ENCODE results near the gene DEDD. TPM values are rescaled to one million over a fixed set of nuclear protein-coding genes. Genes with fewer than 3 reads are reported as not detected.

Gene DEDD
- total and polyA plus RNA-seq, 12 donors = 19.7 to 33.0 (median 26.3) TPM

DNA sequence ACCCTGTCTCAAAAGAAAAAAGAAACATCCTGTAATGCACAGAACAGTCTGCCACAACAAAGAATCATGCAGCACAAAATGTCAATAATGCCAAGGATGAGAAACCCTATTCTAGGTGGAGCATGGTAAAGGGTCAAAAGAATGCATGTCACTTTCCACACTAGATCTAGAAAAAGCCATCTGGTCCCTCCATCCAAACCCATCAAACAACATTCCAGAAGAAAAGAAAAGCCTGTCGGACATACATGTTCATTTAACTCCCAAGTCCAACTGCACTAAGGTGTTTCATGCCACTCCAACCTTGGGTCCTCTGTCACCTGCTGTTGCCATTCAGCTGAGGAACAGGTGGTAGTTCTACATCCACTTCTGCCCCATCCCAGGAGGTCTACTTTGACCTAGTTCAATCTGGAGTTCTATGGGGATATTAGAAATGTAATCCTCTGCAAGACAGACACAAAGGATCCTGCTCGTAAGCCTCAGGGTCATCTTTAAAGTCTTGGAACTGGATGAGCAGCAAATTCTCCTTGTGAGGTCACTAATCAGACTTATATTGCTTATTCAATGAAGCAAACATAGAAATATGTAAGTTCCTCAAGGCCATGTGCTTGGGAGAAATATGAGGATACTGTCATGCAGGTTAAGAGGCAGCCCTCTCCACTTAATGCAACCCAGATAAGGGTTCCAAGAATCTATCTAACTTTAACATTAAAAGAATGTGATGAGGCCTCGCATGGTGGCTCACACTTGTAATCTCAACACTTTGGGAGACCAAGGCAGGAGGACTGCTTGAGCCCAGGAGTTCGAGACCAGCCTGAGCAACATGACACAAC, 3.7 kb downstream of the DEDD start:
- H3K27ac ChIP-seq = peak overlapping the region in 1 of 10 donors; percentile 89
- H3K36me3 ChIP-seq = peaks cover 0 to 70% (median 28%) of the 10 kb centered on the region in 9 donors
- no peak overlapping the region for H3K4me3 ChIP-seq
- intact Hi-C loops (cut with DNase I) = loop anchor here in 1 of 10 donors (1.0 kb wide), 1 partner anchor 10 kb away; no protein-coding TSS in a partner anchor
- no peaks in the 10 kb centered on the region for H3K27me3 ChIP-seq
- WGBS, 2 donors = 87 to 88% methylated on average over 4 of the region's 4 CpGs
- DNase-seq (no peak), ATAC-seq (no peak)
- peaks cover 2 to 58% (median 43%) of the 10 kb centered on the region in 9 donors for H3K4me1 ChIP-seq
- TF ChIP-seq, protein P1, sequence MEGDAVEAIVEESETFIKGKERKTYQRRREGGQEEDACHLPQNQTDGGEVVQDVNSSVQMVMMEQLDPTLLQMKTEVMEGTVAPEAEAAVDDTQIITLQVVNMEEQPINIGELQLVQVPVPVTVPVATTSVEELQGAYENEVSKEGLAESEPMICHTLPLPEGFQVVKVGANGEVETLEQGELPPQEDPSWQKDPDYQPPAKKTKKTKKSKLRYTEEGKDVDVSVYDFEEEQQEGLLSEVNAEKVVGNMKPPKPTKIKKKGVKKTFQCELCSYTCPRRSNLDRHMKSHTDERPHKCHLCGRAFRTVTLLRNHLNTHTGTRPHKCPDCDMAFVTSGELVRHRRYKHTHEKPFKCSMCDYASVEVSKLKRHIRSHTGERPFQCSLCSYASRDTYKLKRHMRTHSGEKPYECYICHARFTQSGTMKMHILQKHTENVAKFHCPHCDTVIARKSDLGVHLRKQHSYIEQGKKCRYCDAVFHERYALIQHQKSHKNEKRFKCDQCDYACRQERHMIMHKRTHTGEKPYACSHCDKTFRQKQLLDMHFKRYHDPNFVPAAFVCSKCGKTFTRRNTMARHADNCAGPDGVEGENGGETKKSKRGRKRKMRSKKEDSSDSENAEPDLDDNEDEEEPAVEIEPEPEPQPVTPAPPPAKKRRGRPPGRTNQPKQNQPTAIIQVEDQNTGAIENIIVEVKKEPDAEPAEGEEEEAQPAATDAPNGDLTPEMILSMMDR (IDR thresholded peaks at IDR 0.05) = no peak
- no peaks in the 10 kb centered on the region for H3K9me3 ChIP-seq

DNA sequence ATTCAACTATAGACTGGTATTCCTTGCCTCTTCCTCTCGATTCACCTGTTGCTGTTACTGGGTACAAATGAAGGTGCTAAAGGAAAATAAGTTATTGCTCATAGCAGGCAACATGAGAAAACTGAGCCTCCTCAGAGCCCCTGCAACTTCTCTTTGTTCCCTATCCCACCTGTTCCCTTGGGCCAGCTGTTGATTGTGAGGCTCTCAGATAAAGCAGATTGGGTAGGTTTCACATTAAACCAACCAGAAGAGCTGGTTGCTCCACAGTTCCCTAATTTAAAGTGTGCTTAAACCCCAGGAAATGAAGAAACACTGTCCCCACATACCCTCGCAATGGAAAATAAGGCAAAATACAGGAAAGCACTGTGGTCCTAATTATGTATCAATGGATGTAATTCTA, 4.8 kb downstream of the DEDD start:
- no peak for DNase-seq
- TF ChIP-seq, protein P1 (IDR thresholded peaks at IDR 0.05) = no peak
- Histone ChIP-seq H3K4me1 (peaks cover 0 to 53% (median 39%) of the 10 kb centered on the region in 9 donors), H3K27me3 (no peaks in the 10 kb centered on the region), H3K36me3 (peaks cover 0 to 82% (median 38%) of the 10 kb centered on the region in 9 donors), H3K27ac (peak overlapping the region in 1 of 10 donors; percentile 22), H3K9me3 (no peaks in the 10 kb centered on the region), H3K4me3 (no peak overlapping the region)
- WGBS, 2 donors = 80 to 90% methylated on average over 2 of the region's 2 CpGs
- intact Hi-C loops (cut with DNase I) = loop anchor here in 1 of 10 donors (1.0 kb wide), 1 partner anchor 8 kb away; no protein-coding TSS in a partner anchor
- no peak for ATAC-seq

- Histone ChIP-seq H3K9me3 (no peaks in the 10 kb centered on the region), H3K4me3 (no peak overlapping the region), H3K27me3 (no peaks in the 10 kb centered on the region), H3K27ac (no peak overlapping the region), H3K36me3 (peaks cover 0 to 84% (median 63%) of the 10 kb centered on the region in 9 donors), H3K4me1 (peaks cover 10 to 52% (median 33%) of the 10 kb centered on the region in 9 donors)
- intact Hi-C loops (cut with DNase I) = no loop called here
- WGBS, 2 donors = 83 to 87% methylated on average over 6 of the region's 6 CpGs
- DNase-seq = no peak
- TF ChIP-seq, protein P1 (IDR thresholded peaks at IDR 0.05) = no peak
- ATAC-seq = no peak
Measured at GRCh38 chr1:161122967-161123366, 9.5 kb downstream of the DEDD start.

DNA sequence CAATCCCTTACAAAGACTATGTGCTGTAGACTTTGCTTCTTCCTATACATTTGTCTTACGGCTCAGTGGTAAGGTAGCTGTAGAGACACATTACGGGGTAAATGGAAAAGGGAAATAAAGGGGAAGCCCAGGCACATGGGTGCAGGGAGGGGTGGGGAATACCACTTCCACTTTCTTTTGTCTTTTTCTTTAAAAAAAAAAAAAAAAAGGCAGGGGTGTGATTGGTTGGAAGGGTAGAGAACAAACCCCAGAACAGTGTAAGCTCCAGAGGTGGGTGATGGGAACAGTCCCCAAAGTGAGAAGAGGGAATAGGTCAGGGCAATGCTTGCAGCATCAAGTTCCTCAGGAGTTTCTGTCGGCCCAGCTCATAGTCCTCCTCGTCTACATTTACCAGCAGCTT, 10.6 kb downstream of the DEDD start:
- Histone ChIP-seq H3K9me3 (no peaks in the 10 kb centered on the region), H3K4me3 (no peak overlapping the region), H3K36me3 (peaks cover 0 to 72% (median 52%) of the 10 kb centered on the region in 9 donors), H3K27ac (peak overlapping the region in 1 of 10 donors; percentile 23), H3K4me1 (peaks cover 13 to 46% (median 30%) of the 10 kb centered on the region in 9 donors), H3K27me3 (no peaks in the 10 kb centered on the region)
- ATAC-seq (no peak), DNase-seq (no peak)
- TF ChIP-seq, protein P1 (IDR thresholded peaks at IDR 0.05) = no peak
- 70 to 75% methylated on average over 4 of the region's 4 CpGs for WGBS, 2 donors
- intact Hi-C loops (cut with DNase I) = no loop called here

Data from heart right ventricle (tissue), 16 donors.